GM12891 (cell line): ENCODE measurements around the gene RPP40.

Experiments
- PAX5 ChIP-seq: IDR thresholded peaks from 2 replicates; pipeline ENCODE4 v1.6.1; 2011; ENCODE audit warnings: low read length, moderate library complexity, mild to moderate bottlenecking; ENCODE audit not compliant: insufficient read depth, severe bottlenecking
- POLR2A ChIP-seq: IDR thresholded peaks from 2 replicates; pipeline ENCODE4 v1.6.1; 2011; ENCODE audit warnings: low read depth, low read length, control low read depth
- POLR2AphosphoS5 ChIP-seq: IDR thresholded peaks from 2 replicates; pipeline ENCODE4 v1.6.1; 2011; ENCODE audit warnings: low read depth, low read length, control low read depth
- POU2F2 ChIP-seq: IDR thresholded peaks from 2 replicates; pipeline ENCODE4 v1.6.1; 2011; ENCODE audit warnings: low read depth, mild to moderate bottlenecking, control low read depth, low read length, moderate library complexity
- SPI1 ChIP-seq: IDR thresholded peaks from 2 replicates; pipeline ENCODE4 v1.6.1; 2011; ENCODE audit warnings: low read depth, low read length, control low read depth
- TAF1 ChIP-seq: IDR thresholded peaks from 2 replicates; pipeline ENCODE4 v1.6.1; 2011; ENCODE audit warnings: low read depth, low read length, control low read depth

DNA sequence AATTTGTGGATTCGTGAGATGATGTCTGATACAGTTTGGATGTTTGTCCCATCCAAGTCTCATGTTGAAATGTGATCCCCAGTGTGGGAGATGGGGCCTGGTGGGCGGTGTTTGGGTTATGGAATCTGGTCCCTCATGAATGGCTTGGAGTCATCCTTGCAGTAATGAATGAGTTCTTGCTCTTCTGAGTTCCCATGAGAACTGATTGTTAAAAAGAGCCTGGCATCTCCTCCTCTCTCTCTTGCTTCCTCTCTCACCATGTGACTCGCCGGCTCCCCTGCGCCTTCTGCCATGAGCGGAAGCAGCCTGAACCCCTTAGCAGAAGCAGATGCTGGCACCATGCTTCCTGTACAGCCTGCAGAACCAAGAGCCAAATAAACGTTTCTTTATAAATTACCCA lies 30.5 kb upstream of the RPP40 start:
- TF ChIP-seq POLR2A = no peak
- no peak for TF ChIP-seq POLR2AphosphoS5
- no peak for TF ChIP-seq TAF1
- TF ChIP-seq SPI1 = no peak
- TF ChIP-seq POU2F2 = no peak
- no peak for TF ChIP-seq PAX5
